Measurements from ENCODE around the gene ZNF20.

DNA sequence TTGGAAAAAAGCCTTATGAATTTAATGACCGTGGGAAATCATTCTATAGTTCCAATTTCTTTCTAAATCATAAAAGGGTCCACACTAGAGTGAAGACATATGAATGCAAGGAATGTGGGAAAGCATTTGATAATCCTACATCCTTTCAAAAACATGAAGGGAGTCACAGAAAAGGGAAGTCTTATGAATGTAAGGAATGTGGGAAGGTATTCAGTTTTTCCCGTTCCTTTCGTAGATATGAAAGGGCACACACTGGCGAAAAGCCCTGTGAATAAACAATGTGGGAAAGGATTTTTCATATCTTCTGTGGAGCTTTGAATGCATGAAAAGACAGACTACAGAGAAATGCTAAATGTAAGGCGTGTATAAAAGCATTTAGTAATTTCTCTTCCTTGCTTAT lies 27.0 kb downstream of the ZNF20 start:
- no peak for TF ChIP-seq POLR2AphosphoS5 (IDR thresholded peaks at IDR 0.05; ENCODE audit: borderline replicate concordance, low read depth, low read length)
- no peak for TF ChIP-seq EZH2 (IDR thresholded peaks at IDR 0.05)
